Ecto neural progenitor cell (in vitro differentiated cells): Measurements from ENCODE around the gene NUDT7.

ENCODE experiments used
- DNase-seq: peaks from one replicate; pipeline ENCODE4 v3.0.0-alpha.2; 2018; ENCODE audit warnings: low spot score

NUDT7 gene

GRCh38 chr16:77780378-77780837, 58.1 kb downstream of the NUDT7 start:
- no peak for DNase-seq

GRCh38 chr16:77781091-77781490, 58.8 kb downstream of the NUDT7 start:
- no peak for DNase-seq

GRCh38 chr16:77782694-77783093, 60.4 kb downstream of the NUDT7 start:
- DNase-seq = no peak

GRCh38 chr16:77784441-77785372, 62.4 kb downstream of the NUDT7 start:
- DNase-seq = no peak

- no peak for DNase-seq
Measured at GRCh38 chr16:77785373-77785764, 63.1 kb downstream of the NUDT7 start.

GRCh38 chr16:77786186-77786847, 64.0 kb downstream of the NUDT7 start:
- DNase-seq = no peak

- no peak for DNase-seq
Measured at GRCh38 chr16:77787452-77787851, 65.1 kb downstream of the NUDT7 start.

- DNase-seq = peak; percentile 82
Measured at GRCh38 chr16:77788181-77789084, 66.1 kb downstream of the NUDT7 start, which contains the start of gene VAT1L. TSS of gene VAT1L (plus strand) at chr16:77788564. CDS start at chr16:77788683, 119 bp downstream.

GRCh38 chr16:77789085-77790008, 67.0 kb downstream of the NUDT7 start:
- DNase-seq = peak; percentile 53

- peak; percentile 49 for DNase-seq
Measured at GRCh38 chr16:77790009-77790372, 67.7 kb downstream of the NUDT7 start.

GRCh38 chr16:77790912-77791311, 68.6 kb downstream of the NUDT7 start:
- no peak for DNase-seq
